ENCODE data around the gene ARFGAP3.

Gene ARFGAP3

GRCh38 chr22:42892156-42892555 lies 35.1 kb upstream of the ARFGAP3 start (continued):
- no peak for TF ChIP-seq REST (tag by site-specific recombination; IDR thresholded peaks at IDR 0.05)
- no peak for TF ChIP-seq HOXD13 (CRISPR knock-in tag; IDR thresholded peaks at IDR 0.05; ENCODE audit: borderline replicate concordance)
- TF ChIP-seq ZXDB (tag by site-specific recombination; IDR thresholded peaks at IDR 0.05): no peak
- TF ChIP-seq ZNF302 (tag by site-specific recombination; IDR thresholded peaks at IDR 0.05; ENCODE audit: low read depth): no peak
- no peak for TF ChIP-seq ZNF280C (tag by site-specific recombination; IDR thresholded peaks at IDR 0.05)

- TF ChIP-seq ZNF24 (tag by site-specific recombination; IDR thresholded peaks at IDR 0.05): no peak
- no peak for TF ChIP-seq ZNF585B (tag by site-specific recombination; IDR thresholded peaks at IDR 0.05)
- TF ChIP-seq ZNF621 (tag by site-specific recombination; IDR thresholded peaks at IDR 0.05): no peak
- TF ChIP-seq ZNF37A (tag by site-specific recombination; IDR thresholded peaks at IDR 0.05): no peak
- TF ChIP-seq WT1 (tag by site-specific recombination; IDR thresholded peaks at IDR 0.05): no peak
- no peak for TF ChIP-seq PRDM4 (tag by site-specific recombination; IDR thresholded peaks at IDR 0.05)
- no peak for TF ChIP-seq ZNF132 (tag by site-specific recombination; IDR thresholded peaks at IDR 0.05; ENCODE audit: borderline replicate concordance)
- TF ChIP-seq ZBTB6 (tag by site-specific recombination; IDR thresholded peaks at IDR 0.05): no peak
- no peak for TF ChIP-seq ZFP41 (tag by site-specific recombination; IDR thresholded peaks at IDR 0.05; ENCODE audit: borderline replicate concordance)
- H3K4me3 ChIP-seq (ENCODE audit: low read depth, low read length): no peak overlapping the region
- POLR2A ChIA-PET: no interaction called here
- no peaks in the 10 kb centered on the region for H3K9me3 ChIP-seq (ENCODE audit: control insufficient read depth, insufficient read depth, low read depth, low read length)
- H3K27ac ChIP-seq (ENCODE audit: extremely low read depth, low read depth, low read length): no peak overlapping the region
- H3K36me3 ChIP-seq (ENCODE audit: control insufficient read depth in 2 of 2, insufficient read depth in 1 of 2, low read length in 2 of 2): peaks cover 3 to 58% of the 10 kb centered on the region in 2 experiments; a peak in 1 of 3 replicates
- H3K4me1 ChIP-seq (ENCODE audit: control insufficient read depth, insufficient read depth, low read length): no peaks in the 10 kb centered on the region
- CTCF ChIA-PET: interaction anchor here (0.8 kb wide), 1 partner anchor 11 kb away, joined by 4 read pairs; no protein-coding TSS in a partner anchor
Measured at GRCh38 chr22:42891696-42892095, 34.6 kb upstream of the ARFGAP3 start.

- no peak overlapping the region for H3K4me3 ChIP-seq (ENCODE audit: low read depth, low read length)
- ChIA-PET POLR2A (no interaction called here), CTCF (interaction anchor here (0.8 to 1.1 kb wide), 2 partner anchors 12 to 23 kb away, joined by 3 to 4 read pairs; no protein-coding TSS in a partner anchor)
- H3K4me1 ChIP-seq (ENCODE audit: control insufficient read depth, insufficient read depth, low read length): no peaks in the 10 kb centered on the region
- H3K9me3 ChIP-seq (ENCODE audit: control insufficient read depth, insufficient read depth, low read depth, low read length): no peaks in the 10 kb centered on the region
- TF ChIP-seq ZNF513 (tag by site-specific recombination; IDR thresholded peaks at IDR 0.05) (no peak), ZNF621 (tag by site-specific recombination; IDR thresholded peaks at IDR 0.05) (no peak)
- peaks cover 3 to 65% of the 10 kb centered on the region in 2 experiments; a peak in 1 of 3 replicates for H3K36me3 ChIP-seq (ENCODE audit: control insufficient read depth in 2 of 2, insufficient read depth in 1 of 2, low read length in 2 of 2)
- H3K27ac ChIP-seq (ENCODE audit: extremely low read depth, low read depth, low read length): no peak overlapping the region
Measured at GRCh38 chr22:42891008-42891407, 33.9 kb upstream of the ARFGAP3 start.
